NCI-H460 (cell line): Measurements from ENCODE around the gene COL23A1. TPM values are rescaled to one million over a fixed set of nuclear protein-coding genes. Genes with fewer than 3 reads are reported as not detected.
A peak's percentile ranks its signal among the peaks of the same experiment; 100 is the strongest.

Experiments
- DNase-seq: peaks from one replicate; pipeline ENCODE4 v3.0.0-alpha.2; 2016; ENCODE audit warnings: low read depth; ENCODE audit errors: extremely low read depth
- total RNA-seq: library from RNA; depleted of rRNA; stranded (reverse); fragments of >200 nt; shearing (Covaris generic); gene quantifications from 2 replicates; pipeline ENCODE4 v1.2.3, GENCODE V29; 2014

COL23A1 gene
- total RNA-seq, 1 experiment from 2014 or later: not detected

DNA sequence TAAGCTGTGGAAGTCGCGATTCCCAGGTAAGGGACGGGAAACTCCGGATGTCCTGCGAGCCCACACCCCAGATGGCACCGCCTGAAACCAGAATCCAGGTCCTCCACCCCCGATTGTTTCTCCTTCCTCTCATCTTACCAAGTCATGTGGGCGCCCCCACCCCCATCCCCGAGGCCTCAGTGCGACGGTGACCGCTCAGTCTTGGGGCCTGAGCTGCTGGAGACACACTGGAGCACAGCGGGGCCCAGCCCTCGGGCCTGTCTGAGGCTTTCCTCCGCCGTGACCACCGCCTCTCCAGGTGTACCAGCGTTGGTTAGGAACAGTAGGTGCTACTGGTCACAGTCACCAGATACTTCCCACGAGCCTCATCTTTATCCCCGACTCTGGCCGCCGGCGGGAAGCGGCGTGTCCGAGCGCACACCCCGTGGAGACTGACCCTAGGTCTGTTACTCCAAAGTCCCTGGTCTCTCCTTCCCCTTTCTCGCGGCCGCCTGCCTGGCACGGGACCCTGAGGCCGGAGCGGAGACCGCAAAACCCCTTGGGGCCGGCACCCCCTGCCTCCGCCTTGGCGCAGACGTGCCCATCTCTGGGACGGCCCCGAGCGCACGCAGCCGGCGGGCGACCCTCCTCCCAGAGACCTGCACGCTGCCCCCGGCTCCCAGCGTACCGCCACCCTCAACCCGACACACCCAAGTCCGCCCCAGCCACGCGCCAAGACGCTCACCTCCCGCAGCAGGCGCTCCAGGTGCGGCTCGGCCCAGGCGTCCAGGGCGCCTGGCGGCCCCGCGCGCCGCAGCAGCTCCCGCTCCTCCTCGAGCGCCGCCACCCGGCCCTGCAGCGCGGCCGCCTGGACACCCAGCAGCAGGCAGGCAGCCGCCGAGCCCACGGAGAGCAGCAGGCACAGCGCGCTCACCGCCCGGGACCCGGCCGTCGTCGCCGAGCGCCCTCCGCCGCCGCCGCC is 733 bp downstream of the COL23A1 start:
- no peak for DNase-seq

DNA sequence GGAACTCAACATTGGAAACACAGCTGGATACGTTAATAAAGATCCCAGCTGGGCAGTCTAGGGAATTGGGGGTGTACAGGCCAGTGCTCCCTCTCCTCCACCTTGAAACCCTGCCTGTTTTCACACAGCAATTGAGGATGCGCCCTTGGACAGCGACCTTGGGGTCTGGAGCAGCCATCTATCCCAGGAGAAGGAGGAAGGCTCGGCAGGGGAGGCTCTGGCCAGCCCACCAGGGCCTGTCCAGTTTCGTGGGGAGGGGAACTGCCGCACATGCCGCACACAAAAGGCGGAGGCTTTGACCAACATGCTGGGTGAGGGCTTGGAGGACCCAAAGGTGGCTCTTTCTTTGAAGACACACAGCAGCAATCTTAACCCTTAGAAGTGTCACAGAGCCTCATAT is 1.4 kb downstream of the COL23A1 start:
- DNase-seq: no peak

DNA sequence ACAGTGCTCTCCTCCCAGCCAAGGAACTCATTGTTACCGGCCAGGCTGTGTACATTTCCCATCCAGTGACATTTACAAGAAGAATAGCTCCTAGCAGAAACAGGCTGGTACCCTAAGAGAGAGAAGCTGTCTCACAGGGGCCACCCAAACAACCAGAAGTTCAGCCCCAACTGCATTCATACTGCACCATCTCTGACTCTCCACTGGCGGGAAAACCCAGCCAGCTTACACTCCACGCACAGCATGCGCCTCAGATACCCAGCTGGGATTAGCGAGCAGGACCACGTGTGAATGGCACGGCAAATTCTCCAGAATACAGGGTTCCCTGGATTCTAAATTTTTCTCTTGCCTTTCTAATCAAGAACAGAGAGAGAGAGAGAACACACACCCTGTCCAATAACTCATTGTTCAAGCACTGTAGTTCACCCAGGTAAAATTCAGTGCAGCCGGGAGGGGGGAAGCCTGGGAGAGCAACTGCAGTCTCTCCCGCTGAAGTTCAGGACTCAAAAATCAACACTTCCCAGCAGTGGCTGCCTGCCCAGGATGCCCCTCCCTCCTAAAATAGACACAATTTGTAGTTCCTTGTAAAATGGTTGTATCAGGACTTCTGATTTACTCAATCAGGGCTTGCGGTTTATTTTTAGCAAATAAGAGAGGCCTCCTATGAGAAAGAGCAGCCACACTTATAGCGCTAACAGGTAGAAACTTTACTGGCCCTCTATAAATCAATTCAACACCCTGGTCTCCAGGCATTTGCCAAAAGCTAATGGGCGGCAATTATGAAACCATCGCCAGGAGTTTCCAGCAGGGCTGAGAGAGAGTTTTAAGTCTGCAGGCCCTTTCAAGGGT is 2.2 kb downstream of the COL23A1 start:
- DNase-seq: no peak

DNA sequence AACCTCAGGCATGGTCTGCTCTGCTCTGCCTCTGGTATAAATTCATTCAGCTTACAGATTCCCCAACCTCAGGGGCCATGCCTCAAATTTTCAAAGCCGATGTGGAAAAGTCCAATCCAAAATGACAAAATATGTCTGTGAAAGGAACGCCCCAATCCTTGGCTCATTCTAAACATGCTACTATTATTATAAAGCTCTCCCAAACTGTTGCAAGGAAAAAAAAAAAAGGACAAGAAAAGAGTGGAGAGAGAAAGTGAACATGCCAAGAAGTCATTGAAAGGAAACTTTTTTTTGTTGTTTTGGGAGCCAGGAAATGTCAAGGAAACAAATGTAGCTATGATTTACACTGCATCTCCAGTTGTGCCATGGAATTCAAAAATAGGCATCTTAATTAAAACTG is 3.8 kb downstream of the COL23A1 start:
- DNase-seq: no peak

DNA sequence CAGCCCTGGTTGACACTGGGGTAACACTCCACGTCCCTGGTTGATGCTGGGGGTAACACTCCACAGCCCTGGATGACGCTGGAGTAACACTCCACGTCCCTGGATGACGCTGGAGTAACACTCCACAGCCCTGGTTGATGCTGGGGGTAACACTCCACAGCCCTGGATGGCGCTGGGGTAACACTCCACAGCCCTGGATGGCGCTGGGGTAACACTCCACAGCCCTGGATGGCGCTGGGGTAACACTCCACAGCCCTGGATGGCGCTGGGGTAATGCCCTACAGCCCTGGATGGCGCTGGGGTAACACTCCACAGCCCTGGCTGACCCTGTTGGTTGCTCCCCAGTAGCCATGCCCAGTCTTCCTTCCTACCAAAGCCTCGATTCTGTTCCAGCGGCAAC is 4.8 kb downstream of the COL23A1 start:
- DNase-seq: peak; percentile 26

DNA sequence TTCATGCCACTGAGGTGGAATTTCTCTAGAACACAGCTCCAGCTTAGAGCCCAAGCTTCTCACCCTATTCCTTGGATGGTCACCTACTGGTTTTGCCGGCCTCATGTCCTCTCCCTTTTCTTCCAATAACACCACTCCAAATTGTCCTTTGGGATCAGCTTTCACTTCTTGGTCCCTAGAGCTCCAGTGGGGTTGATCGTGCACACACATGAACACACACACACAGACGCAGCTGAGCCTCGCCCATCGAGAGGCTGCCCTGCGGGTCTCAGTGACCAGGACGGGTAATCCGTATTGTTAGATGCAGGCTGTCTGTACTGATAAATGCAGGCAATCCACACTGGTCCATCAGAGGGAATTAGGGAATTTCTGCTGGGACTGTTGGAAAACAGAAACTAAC is 6.9 kb downstream of the COL23A1 start:
- DNase-seq: no peak

DNA sequence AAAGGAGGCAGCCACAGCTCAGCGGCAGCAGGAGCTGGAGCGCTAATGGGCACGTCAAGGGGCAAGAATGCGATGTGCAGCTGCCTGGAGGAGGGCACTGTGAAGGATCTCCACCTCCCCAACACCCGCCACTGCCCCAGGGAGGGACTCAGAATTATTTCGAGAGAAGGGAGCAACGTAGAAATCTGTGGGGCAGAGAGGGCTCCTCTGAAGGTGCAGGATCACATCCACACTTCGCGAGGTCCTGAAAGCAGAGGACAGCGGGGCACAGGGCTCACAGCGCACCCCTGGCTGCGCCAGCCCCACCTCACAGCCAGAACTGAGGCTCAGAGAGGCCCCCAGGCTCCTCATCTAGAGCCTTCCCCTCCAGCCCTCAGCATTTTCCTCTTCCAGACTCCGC is 7.9 kb downstream of the COL23A1 start:
- DNase-seq: no peak

DNA sequence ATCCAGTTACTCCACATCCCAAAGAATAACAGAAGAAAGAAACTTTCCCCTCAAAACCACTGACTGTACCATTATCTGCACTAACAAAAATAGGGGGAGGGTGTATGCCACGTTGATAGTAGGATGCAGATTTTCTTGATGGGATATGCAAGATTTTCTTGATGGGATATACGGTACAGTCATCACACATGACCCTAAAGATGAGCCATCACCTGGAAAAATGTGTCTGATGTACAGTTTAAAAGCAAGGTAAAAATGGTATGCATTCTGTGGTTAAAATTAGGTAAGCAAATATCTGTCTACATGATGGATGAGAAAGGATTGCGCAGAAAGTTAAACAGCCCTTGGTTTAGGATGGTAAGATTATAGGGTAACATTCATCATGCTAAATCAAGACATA is 8.6 kb downstream of the COL23A1 start:
- no peak for DNase-seq

DNA sequence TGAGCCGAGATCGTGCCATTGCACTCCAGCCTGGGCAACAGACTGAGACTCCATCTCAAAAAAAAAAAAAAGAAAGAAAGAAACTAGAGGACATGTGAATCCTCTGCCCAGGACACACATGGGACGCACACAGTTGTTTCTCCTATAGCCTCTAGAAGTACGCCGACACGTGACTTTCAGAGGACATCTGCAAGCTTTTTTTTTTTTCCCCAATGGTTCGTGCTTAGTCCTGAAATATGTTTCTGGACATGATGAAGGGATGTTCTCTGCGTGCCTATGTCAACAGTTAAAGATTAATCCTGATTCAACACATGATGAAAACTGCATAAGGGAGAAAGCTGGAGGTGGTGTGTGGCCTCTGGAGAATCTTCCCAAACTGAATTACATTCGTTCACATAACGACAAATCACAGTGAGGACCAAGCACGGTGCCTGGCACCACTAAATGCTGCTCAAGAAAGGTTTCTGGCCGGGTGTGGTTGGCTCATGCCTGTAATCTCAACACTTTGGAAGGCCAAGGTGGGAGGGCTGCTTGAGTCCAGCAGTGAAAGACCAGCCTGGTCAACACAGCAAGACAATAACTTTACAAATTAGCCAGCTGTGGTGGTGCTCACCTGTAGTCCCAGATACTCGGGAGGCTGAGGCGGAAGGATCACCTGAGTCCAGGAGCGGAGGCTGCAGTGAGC is 9.8 kb downstream of the COL23A1 start:
- no peak for DNase-seq

DNA sequence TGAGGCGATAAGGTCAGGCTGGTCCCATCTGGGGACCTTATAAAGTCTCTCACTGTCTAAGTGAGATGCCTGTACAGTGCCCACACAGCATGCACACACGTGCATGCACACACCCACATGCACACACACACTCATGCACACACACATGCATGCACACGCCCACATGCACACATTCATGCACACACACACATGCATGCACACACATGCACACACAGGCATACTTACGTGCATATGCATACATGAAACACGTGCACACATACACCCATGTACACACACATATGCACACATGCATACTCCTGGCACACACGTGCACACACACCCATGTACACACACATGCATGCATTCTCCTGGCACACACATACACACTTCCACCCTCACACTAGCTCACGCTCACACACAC is 12.2 kb downstream of the COL23A1 start:
- no peak for DNase-seq

DNA sequence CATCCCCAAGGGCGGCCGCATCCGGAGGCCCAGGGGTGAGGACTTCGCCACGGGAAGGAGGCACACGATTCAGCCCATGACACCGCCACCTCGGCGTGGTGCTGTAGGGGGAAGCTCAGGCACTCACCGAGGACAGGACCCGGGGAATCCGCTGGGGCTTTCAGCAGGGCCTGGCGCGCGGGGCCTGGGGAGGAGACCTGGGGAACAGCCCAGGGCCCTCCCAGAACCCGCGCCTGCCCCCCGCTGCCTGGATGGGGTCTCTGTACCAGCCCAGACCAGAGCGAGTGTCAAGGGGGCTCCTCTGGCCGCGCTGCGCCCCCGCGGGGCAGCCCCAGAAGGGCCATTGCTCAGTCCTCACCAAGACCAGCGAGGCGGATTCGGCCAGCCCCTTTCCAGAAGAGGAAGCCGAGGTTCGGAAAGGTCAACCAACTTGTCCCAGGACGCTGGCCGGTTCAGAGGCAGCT is 12.8 kb downstream of the COL23A1 start:
- no peak for DNase-seq

DNA sequence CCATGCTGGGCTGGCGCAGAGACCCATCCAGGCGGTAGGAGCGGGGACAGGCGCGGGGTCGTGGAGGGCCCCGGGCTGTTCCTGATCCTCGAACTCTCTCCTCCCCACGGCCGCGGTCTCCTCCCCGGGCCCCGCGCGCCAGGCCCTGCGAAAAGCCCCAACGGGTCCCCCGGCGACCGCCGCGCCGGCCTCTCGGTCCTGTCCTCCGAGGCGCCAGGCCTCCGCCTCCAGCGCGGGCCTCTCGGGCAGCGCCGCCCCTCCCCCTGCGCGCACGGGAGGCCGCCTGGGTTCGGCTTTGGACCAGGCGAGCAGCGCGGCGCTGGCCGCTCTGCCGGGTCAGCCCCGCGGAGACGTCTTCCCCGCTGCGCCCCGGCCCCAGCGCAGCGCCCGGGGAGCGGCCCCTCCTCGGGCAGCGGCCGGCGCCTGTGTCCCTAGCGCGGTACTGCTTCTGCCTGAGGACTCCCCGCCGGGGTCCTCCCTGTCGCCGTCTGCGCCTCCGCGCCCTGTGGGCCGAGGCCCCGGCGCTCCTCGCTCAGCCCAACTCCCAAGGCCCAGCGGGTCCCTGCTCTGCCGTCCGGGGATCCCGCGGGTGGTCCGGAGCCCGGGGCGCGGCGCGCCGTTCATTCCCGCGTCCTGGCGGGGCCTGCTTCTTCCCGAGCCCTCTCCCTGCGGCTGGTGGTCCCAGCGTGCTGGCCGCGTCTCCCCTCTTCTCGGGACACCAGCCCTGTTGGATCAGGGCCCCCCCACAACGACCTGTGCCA is 13.4 kb downstream of the COL23A1 start:
- no peak for DNase-seq

DNA sequence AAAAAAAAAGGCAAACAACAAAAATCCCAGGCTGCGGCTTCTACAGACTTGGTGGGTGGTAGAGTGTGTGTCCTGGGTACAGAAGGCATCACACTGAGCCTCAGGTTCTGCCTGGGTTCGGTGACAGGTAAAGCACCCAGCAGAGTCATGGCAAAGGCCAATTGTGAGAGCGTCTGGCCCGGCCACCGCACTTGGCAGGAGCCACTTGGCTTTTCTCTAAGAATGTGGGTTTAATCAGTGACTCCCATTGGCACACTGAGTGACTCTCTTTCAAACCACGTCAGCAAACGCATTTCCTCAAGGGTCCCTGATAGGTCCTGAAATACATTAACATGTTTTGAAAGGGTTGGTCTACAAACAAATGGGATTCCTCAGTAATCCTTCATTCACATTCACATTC is 17.0 kb downstream of the COL23A1 start:
- no peak for DNase-seq

DNA sequence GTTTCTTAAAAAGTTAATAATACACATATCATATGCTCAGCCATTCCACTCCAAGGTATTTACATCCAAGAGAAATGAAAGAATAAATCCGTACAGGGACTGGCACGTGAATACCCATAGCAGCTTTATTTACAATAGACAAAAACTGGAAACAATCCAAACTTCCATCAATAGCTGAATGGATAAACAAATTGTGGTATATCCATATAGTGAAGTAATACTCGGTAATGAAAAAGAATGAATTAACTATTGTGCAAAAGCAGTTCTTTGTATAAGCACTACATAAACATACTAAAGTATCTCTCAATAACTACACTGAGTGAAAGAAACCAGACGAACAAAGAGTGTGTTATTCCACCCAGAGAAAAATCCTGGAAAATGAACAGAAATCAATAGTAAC is 17.6 kb downstream of the COL23A1 start:
- DNase-seq: no peak

DNA sequence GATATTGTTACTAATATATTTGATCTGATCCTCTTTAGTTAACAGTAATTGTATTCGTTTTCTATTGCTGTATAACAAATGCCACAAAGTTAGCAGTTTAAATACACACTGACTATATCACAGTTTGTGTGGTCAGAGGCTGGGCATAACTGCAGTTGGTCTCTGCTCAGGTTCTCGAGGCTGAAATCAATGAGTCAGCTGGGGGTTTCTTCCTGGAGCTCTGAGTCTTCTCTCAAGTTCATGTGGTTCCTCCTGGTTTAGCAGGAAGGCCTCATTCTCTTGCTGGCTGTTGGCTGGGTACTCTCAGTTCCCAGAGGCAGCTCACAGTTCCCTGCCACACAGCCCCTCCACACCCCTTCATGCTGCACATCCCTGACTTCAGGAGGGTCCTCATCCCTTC is 20.7 kb downstream of the COL23A1 start:
- no peak for DNase-seq

DNA sequence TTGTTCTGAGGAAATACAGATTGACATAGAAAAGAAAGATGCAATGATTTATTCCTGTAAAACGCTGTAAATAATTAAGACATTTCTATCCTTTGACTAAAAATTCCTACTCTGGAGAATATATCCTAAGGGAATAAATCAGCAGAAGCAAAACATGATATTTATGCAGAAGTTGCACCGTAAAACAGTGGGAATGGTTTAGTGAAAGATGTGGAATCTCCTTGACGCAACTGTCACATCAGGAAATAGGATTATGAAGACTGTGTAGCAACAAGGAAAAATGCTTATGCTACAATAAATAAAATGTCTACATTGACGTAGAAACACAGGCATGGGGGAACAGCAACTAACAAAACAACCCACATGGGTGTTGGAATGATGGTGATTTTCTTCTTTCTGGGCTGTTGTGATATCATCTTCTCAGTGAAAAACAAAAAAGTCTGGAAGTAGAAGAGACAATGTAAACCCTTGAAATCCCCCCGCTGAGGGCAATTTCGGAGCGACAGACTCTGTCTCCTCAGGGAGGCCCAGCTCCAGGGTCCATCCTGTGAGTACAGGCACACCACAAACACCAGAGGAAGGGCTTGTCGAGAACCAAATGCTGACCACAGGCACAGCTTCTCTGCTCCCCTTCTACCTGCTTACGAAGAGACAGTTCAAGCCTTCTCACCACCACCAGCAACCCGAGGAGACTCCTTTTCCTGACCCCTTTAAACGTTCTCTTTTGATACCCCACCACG is 25.2 kb downstream of the COL23A1 start:
- no peak for DNase-seq

DNA sequence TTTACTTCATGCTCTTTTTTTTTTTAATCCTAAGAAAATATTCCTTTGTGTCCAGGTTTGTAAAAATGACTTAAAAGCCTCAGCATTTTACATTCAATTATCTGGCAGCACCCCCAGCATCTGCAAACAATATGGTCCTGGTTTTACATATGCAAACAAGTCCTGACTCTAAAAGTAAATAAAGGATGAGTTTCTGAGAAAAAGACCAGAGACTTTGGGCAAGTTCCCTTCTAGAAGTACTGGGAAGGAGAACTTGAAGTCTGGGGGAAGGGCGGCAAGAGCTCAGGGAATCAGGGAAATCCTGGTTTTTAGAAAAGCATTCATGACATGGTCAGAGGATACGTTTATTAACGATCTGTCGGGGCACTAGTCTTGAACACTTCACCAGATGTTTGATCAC is 25.8 kb downstream of the COL23A1 start:
- no peak for DNase-seq

DNA sequence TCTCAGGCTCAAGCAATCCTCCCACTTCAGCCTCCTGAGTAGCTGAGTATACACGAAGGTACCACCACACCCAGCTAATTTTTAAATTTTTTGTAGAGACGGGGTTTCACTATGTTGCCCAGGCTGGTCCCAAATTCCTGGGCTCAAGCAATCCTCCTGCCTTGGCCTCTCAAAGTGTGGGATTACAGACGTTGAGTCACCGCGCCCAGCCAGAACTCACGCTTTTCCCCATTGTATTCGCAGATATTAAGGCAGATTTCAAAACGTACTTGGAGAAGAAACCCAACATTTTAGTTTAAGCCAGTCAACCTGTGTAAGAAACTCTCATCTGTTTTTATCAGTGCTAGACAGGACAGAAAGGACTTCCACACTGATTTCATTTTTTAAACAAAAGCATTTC is 26.6 kb downstream of the COL23A1 start:
- DNase-seq: no peak

DNA sequence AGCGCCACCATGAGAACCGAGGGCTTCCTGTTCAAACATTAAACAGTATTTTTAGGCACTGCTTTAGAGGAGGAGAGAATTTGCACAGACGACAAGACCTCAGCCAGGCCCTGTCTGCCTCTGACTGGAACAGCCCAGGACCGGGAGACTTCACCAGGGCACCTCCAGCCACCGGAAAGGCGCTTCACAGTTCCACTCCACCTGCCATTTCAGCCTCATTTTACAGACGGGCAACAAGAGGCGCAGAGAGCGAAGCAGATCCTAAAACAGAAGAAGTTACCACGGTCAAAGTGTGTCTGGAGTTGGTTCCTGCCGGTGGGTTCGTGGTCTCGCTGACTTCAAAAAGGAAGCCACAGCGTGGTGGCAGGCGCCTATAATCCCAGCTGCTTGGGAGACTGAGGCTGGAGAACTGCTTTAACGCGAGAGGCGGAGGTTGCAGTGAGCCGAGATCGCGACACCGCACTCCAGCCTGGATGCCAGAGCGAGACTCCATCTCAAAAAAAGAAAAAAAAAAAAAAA is 28.4 kb downstream of the COL23A1 start:
- no peak for DNase-seq
